Left hindlimb (tissue), 1 donor: ENCODE results near the gene SMIM32.

ENCODE experiments used
- DNase-seq: peaks from one replicate; pipeline ENCODE4 v3.0.0-alpha.2; 2018

SMIM32 gene

GRCh38 chr5:136192526-136193321, at the start of gene SMIM32:
SMIM32 (minus strand) TSS chr5:136193162; CDS start chr5:136192524, 638 bp downstream.
- DNase-seq = peak; percentile 53

- DNase-seq = no peak
These were observed 49.6 kb upstream of the SMIM32 start for GRCh38 chr5:136242611-136243010.

- no peak for DNase-seq
These were observed 49.2 kb upstream of the SMIM32 start for GRCh38 chr5:136242136-136242535.

GRCh38 chr5:136240894-136241293, 47.9 kb upstream of the SMIM32 start:
- no peak for DNase-seq

GRCh38 chr5:136236479-136237083, 43.6 kb upstream of the SMIM32 start:
- no peak for DNase-seq

- no peak for DNase-seq
These were observed 42.4 kb upstream of the SMIM32 start for GRCh38 chr5:136235321-136235720.

GRCh38 chr5:136232316-136232715, 39.4 kb upstream of the SMIM32 start:
- DNase-seq = no peak

GRCh38 chr5:136230176-136230575, 37.2 kb upstream of the SMIM32 start:
- DNase-seq = no peak

GRCh38 chr5:136228136-136228757, 35.3 kb upstream of the SMIM32 start:
- no peak for DNase-seq

GRCh38 chr5:136226401-136226800, 33.4 kb upstream of the SMIM32 start:
- DNase-seq = no peak

- no peak for DNase-seq
These were observed 32.8 kb upstream of the SMIM32 start for GRCh38 chr5:136225796-136226195.

- no peak for DNase-seq
These were observed 29.7 kb upstream of the SMIM32 start for GRCh38 chr5:136222580-136223235.

GRCh38 chr5:136221340-136221739, 28.4 kb upstream of the SMIM32 start:
- DNase-seq = no peak

GRCh38 chr5:136216230-136216629, 23.3 kb upstream of the SMIM32 start:
- DNase-seq = no peak

GRCh38 chr5:136215812-136216211, 22.9 kb upstream of the SMIM32 start:
- DNase-seq = no peak

GRCh38 chr5:136213919-136214493, 21.0 kb upstream of the SMIM32 start:
- DNase-seq = no peak

- DNase-seq = peak; percentile 48
These were observed 19.3 kb upstream of the SMIM32 start for GRCh38 chr5:136212252-136212721.

- DNase-seq = no peak
These were observed 18.5 kb upstream of the SMIM32 start for GRCh38 chr5:136211282-136212040.

- DNase-seq = no peak
These were observed 17.3 kb upstream of the SMIM32 start for GRCh38 chr5:136210259-136210658.

GRCh38 chr5:136209346-136209910, 16.5 kb upstream of the SMIM32 start:
- DNase-seq = no peak

- no peak for DNase-seq
These were observed 16.0 kb upstream of the SMIM32 start for GRCh38 chr5:136208916-136209315.

- no peak for DNase-seq
These were observed 14.7 kb upstream of the SMIM32 start for GRCh38 chr5:136207631-136208030.
